ENCODE measurements around the gene ING1. TPM values are rescaled to one million over a fixed set of nuclear protein-coding genes. Genes with fewer than 3 reads are reported as not detected.

Gene ING1
- total and polyA plus RNA-seq, 2 experiments from 2014 or later = 16.5 to 28.6 TPM

GRCh38 chr13:110705826-110706569 is 7.5 kb upstream of the ING1 start, which contains the start of gene CARS2:
Gene CARS2 (minus strand): TSS chr13:110706116. CDS start chr13:110706093, 23 bp downstream.
- Histone ChIP-seq H3K27me3 (no peaks in the 10 kb centered on the region), H3K27ac (peak within 1 kb of the TSS; percentile 91), H3K36me3 (no peaks in the 10 kb centered on the region), H3K4me3 (peak within 1 kb of the TSS; percentile 71), H3K4me1 (ENCODE audit: low read depth) (peaks cover 9% of the 10 kb centered on the region), H3K9me3 (ENCODE audit: low read depth) (no peaks in the 10 kb centered on the region)
- TF ChIP-seq CTCF (IDR thresholded peaks at IDR 0.05; ENCODE audit: low read depth, low read length) = no peak
- DNase-seq (ENCODE audit: low read depth in 1 of 2, low spot score in 1 of 2) = peak; percentile 96 to 99

GRCh38 chr13:110706570-110707372 is 6.7 kb upstream of the ING1 start:
- Histone ChIP-seq H3K9me3 (ENCODE audit: low read depth) (no peaks in the 10 kb centered on the region), H3K27ac (peak overlapping the region; percentile 91), H3K4me1 (ENCODE audit: low read depth) (peaks cover 13% of the 10 kb centered on the region), H3K4me3 (peak overlapping the region; percentile 71), H3K27me3 (no peaks in the 10 kb centered on the region), H3K36me3 (no peaks in the 10 kb centered on the region)
- no peak for DNase-seq (ENCODE audit: low read depth in 1 of 2, low spot score in 1 of 2)
- TF ChIP-seq CTCF (IDR thresholded peaks at IDR 0.05; ENCODE audit: low read depth, low read length) = no peak

GRCh38 chr13:110712081-110712848 is 1.2 kb upstream of the ING1 start:
- Histone ChIP-seq H3K27ac (peak overlapping the region; percentile 98), H3K27me3 (no peaks in the 10 kb centered on the region), H3K4me3 (peak overlapping the region; percentile 85), H3K4me1 (ENCODE audit: low read depth) (peaks cover 13% of the 10 kb centered on the region), H3K36me3 (no peaks in the 10 kb centered on the region), H3K9me3 (ENCODE audit: low read depth) (no peaks in the 10 kb centered on the region)
- peak; percentile 89 to 95 for DNase-seq (ENCODE audit: low read depth in 1 of 2, low spot score in 1 of 2)
- TF ChIP-seq CTCF (IDR thresholded peaks at IDR 0.05; ENCODE audit: low read depth, low read length) = no peak

GRCh38 chr13:110712849-110713641 is 455 bp upstream of the ING1 start:
- DNase-seq (ENCODE audit: low read depth in 1 of 2, low spot score in 1 of 2) = peak; percentile 99 to 100
- H3K36me3 ChIP-seq = no peaks in the 10 kb centered on the region
- peaks cover 13% of the 10 kb centered on the region for H3K4me1 ChIP-seq (ENCODE audit: low read depth)
- TF ChIP-seq CTCF (IDR thresholded peaks at IDR 0.05; ENCODE audit: low read depth, low read length) = no peak
- H3K27me3 ChIP-seq = no peaks in the 10 kb centered on the region
- peak overlapping the region; percentile 98 for H3K27ac ChIP-seq
- H3K9me3 ChIP-seq (ENCODE audit: low read depth) = no peaks in the 10 kb centered on the region
- peak overlapping the region; percentile 85 for H3K4me3 ChIP-seq

All from cardiac muscle cell (in vitro differentiated cells and primary cell).